ENCODE results near the gene MEF2B. TPM values are rescaled to one million over a fixed set of nuclear protein-coding genes. Genes with fewer than 3 reads are reported as not detected.
"Not testable (repeated sequence)": the region's sequence is repeated elsewhere in the genome, so short reads cannot be mapped to it uniquely, and the experiment has no call there.

Gene MEF2B
- total RNA-seq, 1 experiment from 2014 or later, result 395 TPM

- no peaks in the 10 kb centered on the region for H3K27me3 ChIP-seq (ENCODE audit: low read length)
- H3K4me3 ChIP-seq (ENCODE audit: low read length), result no peak overlapping the region
- H3K9ac ChIP-seq (ENCODE audit: low read length), result peak overlapping the region; percentile 9; the same call in 1 of the 2 replicates
- no peaks in the 10 kb centered on the region for H4K20me1 ChIP-seq (ENCODE audit: insufficient read depth, low read depth, low read length)
- DNase-seq, result no peak
- no peaks in the 10 kb centered on the region for H3K9me2 ChIP-seq (replicated peaks; ENCODE audit: insufficient read depth, low read length)
- H3K4me2 ChIP-seq (ENCODE audit: low read depth, low read length, poor library complexity, severe bottlenecking), result no peak overlapping the region
- H3K27ac ChIP-seq (ENCODE audit: low read length), result no peak overlapping the region
- H2AFZ ChIP-seq (ENCODE audit: low read length), result no peak overlapping the region
- H3K36me3 ChIP-seq (ENCODE audit: insufficient read depth, low read length), result no peaks in the 10 kb centered on the region
- H3K79me2 ChIP-seq (ENCODE audit: low read length), result no peaks in the 10 kb centered on the region
- peaks cover 7% of the 10 kb centered on the region for H3K4me1 ChIP-seq (ENCODE audit: low read length)
- H3K9me3 ChIP-seq (ENCODE audit: low read length), result no peaks in the 10 kb centered on the region
Measured at GRCh38 chr19:19111136-19111835, 58.8 kb downstream of the MEF2B start.

- Histone ChIP-seq H3K9ac (ENCODE audit: low read length) (no peak overlapping the region), H3K79me2 (ENCODE audit: low read length) (no peaks in the 10 kb centered on the region), H3K9me3 (ENCODE audit: low read length) (no peaks in the 10 kb centered on the region), H3K4me1 (ENCODE audit: low read length) (peaks cover 14% of the 10 kb centered on the region), H3K27ac (ENCODE audit: low read length) (no peak overlapping the region), H3K27me3 (ENCODE audit: low read length) (no peaks in the 10 kb centered on the region), H3K4me3 (ENCODE audit: low read length) (no peak overlapping the region), H3K36me3 (ENCODE audit: insufficient read depth, low read length) (no peaks in the 10 kb centered on the region), H4K20me1 (ENCODE audit: insufficient read depth, low read depth, low read length) (no peaks in the 10 kb centered on the region), H3K9me2 (replicated peaks; ENCODE audit: insufficient read depth, low read length) (no peaks in the 10 kb centered on the region), H3K4me2 (ENCODE audit: low read depth, low read length, poor library complexity, severe bottlenecking) (no peak overlapping the region), H2AFZ (ENCODE audit: low read length) (no peak overlapping the region)
- DNase-seq, result no peak
Measured at GRCh38 chr19:19110410-19111135, 59.5 kb downstream of the MEF2B start.

DNA sequence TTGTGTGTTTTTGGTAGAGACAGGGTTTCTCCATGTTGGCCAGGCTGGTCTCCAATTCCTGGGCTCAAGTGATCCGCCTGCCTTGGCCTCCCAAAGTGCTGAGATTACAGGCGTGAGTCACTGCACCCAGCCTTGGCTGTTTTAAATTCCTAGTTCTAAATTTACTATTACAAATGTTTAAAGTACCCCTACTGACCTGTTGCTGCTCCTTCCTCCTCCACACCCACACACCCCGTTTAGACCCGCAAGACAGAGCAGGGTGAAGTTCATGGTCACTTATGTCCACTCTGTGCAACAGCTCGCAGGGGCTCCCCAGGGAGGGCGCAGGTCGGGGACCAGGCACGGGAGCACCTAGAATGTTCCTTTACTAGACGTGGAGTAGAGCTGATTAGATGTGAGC is 60.5 kb downstream of the MEF2B start:
- Histone ChIP-seq H3K4me1 (ENCODE audit: low read length) (peaks cover 22% of the 10 kb centered on the region), H2AFZ (ENCODE audit: low read length) (no peak overlapping the region), H4K20me1 (ENCODE audit: insufficient read depth, low read depth, low read length) (no peaks in the 10 kb centered on the region), H3K4me3 (ENCODE audit: low read length) (no peak overlapping the region), H3K79me2 (ENCODE audit: low read length) (no peaks in the 10 kb centered on the region), H3K9ac (ENCODE audit: low read length) (no peak overlapping the region), H3K27me3 (ENCODE audit: low read length) (no peaks in the 10 kb centered on the region), H3K4me2 (ENCODE audit: low read depth, low read length, poor library complexity, severe bottlenecking) (no peak overlapping the region), H3K36me3 (ENCODE audit: insufficient read depth, low read length) (no peaks in the 10 kb centered on the region), H3K9me2 (replicated peaks; ENCODE audit: insufficient read depth, low read length) (no peaks in the 10 kb centered on the region), H3K27ac (ENCODE audit: low read length) (no peak overlapping the region), H3K9me3 (ENCODE audit: low read length) (no peaks in the 10 kb centered on the region)
- DNase-seq, result no peak

GRCh38 chr19:19107654-19108053 is 62.4 kb downstream of the MEF2B start:
- no peak overlapping the region for H2AFZ ChIP-seq (ENCODE audit: low read length)
- no peak overlapping the region for H3K27ac ChIP-seq (ENCODE audit: low read length)
- no peak overlapping the region for H3K4me3 ChIP-seq (ENCODE audit: low read length)
- H3K9me3 ChIP-seq (ENCODE audit: low read length), result no peaks in the 10 kb centered on the region
- no peaks in the 10 kb centered on the region for H3K79me2 ChIP-seq (ENCODE audit: low read length)
- no peaks in the 10 kb centered on the region for H3K27me3 ChIP-seq (ENCODE audit: low read length)
- H3K4me2 ChIP-seq (ENCODE audit: low read depth, low read length, poor library complexity, severe bottlenecking), result no peak overlapping the region
- no peaks in the 10 kb centered on the region for H4K20me1 ChIP-seq (ENCODE audit: insufficient read depth, low read depth, low read length)
- H3K36me3 ChIP-seq (ENCODE audit: insufficient read depth, low read length), result no peaks in the 10 kb centered on the region
- peaks cover 22% of the 10 kb centered on the region for H3K4me1 ChIP-seq (ENCODE audit: low read length)
- no peak overlapping the region for H3K9ac ChIP-seq (ENCODE audit: low read length)
- DNase-seq, result no peak
- H3K9me2 ChIP-seq (replicated peaks; ENCODE audit: insufficient read depth, low read length), result no peaks in the 10 kb centered on the region

- not testable (repeated sequence) for H4K20me1 ChIP-seq (ENCODE audit: insufficient read depth, low read depth, low read length); DNase-seq
Measured at GRCh38 chr19:19106938-19107337, 63.1 kb downstream of the MEF2B start.

DNA sequence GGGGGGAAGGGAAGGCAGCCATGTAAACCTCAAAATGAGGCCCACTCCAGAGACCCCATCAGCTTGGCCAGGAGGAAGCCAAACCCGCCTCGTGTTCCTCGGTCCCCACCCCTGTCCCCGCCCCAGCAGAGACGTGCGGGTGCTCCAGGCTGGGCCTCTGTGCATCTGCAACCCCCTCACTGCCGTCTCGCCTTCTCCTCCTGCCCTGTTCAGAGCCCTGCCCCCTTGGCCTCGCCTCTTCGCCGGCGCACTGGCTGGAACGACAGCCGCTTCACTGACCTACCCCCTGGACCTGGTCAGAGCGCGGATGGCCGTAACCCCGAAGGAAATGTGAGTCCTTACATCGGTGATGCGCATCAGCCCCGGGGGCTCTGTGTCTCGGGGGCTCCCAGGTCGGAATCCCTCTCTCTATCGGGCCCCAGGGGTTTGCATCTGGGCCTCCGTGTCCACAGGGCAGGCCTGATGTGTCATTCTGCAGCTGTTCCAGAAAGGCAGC is 64.0 kb downstream of the MEF2B start:
- H3K27me3 ChIP-seq (ENCODE audit: low read length), result no peaks in the 10 kb centered on the region
- H3K79me2 ChIP-seq (ENCODE audit: low read length), result no peaks in the 10 kb centered on the region
- peak overlapping the region; percentile 48; the same call in 1 of the 2 replicates for H3K9ac ChIP-seq (ENCODE audit: low read length)

More at GRCh38 chr19:19106938-19107337, 63.1 kb downstream of the MEF2B start:
- H2AFZ ChIP-seq (ENCODE audit: low read length); H3K36me3 ChIP-seq (ENCODE audit: insufficient read depth, low read length); H3K27ac ChIP-seq (ENCODE audit: low read length); H3K4me3 ChIP-seq (ENCODE audit: low read length); H3K27me3 ChIP-seq (ENCODE audit: low read length); H3K4me2 ChIP-seq (ENCODE audit: low read depth, low read length, poor library complexity, severe bottlenecking); H3K9me3 ChIP-seq (ENCODE audit: low read length); H3K79me2 ChIP-seq (ENCODE audit: low read length); H3K9me2 ChIP-seq (replicated peaks; ENCODE audit: insufficient read depth, low read length); H3K9ac ChIP-seq (ENCODE audit: low read length): not testable (repeated sequence)
- peaks cover 22% of the 10 kb centered on the region for H3K4me1 ChIP-seq (ENCODE audit: low read length)

DNA sequence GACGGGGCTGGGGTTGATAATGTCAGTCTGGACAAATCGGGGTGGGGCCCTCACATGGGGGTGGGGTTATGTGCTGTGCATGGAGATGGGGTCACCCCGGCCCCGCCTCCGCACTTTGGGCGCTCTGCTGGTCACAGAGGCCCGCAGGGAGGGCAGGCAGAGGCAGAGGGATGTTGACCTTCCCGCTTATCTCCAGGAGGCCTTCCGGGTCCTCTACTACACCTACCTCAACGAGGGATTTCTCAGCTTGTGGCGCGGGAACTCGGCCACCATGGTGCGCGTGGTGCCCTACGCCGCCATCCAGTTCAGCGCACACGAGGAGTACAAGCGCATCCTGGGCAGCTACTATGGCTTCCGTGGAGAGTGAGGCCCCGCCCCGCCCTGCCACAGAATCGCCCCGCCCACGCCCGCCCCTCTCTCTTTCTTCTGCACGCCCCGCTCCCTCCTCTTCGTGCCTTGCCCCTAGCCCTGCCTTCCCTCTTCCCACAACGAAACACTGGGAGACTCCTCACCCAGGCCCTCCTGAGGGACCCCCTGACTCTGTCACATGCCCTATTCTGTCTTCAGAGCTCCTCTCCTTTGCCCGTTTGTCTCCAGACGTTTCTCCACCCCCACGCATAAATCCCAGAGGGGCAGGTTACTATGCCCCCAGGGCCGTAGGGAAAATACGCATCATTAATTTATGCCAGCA is 64.6 kb downstream of the MEF2B start:
- H3K9ac ChIP-seq (ENCODE audit: low read length), result peak overlapping the region; percentile 48; the same call in 1 of the 2 replicates
- H3K4me3 ChIP-seq (ENCODE audit: low read length), result peak overlapping the region; percentile 61; the same call in 1 of the 2 replicates
- peak overlapping the region; percentile 95; the same call in 1 of the 2 replicates for H2AFZ ChIP-seq (ENCODE audit: low read length)
- H4K20me1 ChIP-seq (ENCODE audit: insufficient read depth, low read depth, low read length), result no peaks in the 10 kb centered on the region
- no peaks in the 10 kb centered on the region for H3K27me3 ChIP-seq (ENCODE audit: low read length)
- H3K27ac ChIP-seq (ENCODE audit: low read length), result no peak overlapping the region
- peak; percentile 64 for DNase-seq
- peak overlapping the region; percentile 77 for H3K4me2 ChIP-seq (ENCODE audit: low read depth, low read length, poor library complexity, severe bottlenecking)
- no peaks in the 10 kb centered on the region for H3K79me2 ChIP-seq (ENCODE audit: low read length)
- no peaks in the 10 kb centered on the region for H3K9me3 ChIP-seq (ENCODE audit: low read length)
- H3K36me3 ChIP-seq (ENCODE audit: insufficient read depth, low read length), result no peaks in the 10 kb centered on the region
- H3K4me1 ChIP-seq (ENCODE audit: low read length), result peaks cover 15% of the 10 kb centered on the region
- H3K9me2 ChIP-seq (replicated peaks; ENCODE audit: insufficient read depth, low read length), result no peaks in the 10 kb centered on the region

More for the DNA sequence above, 64.0 kb downstream of the MEF2B start:
- Histone ChIP-seq H3K9me3 (ENCODE audit: low read length) (no peaks in the 10 kb centered on the region), H3K36me3 (ENCODE audit: insufficient read depth, low read length) (no peaks in the 10 kb centered on the region), H2AFZ (ENCODE audit: low read length) (peak overlapping the region; percentile 95; the same call in 1 of the 2 replicates), H3K4me3 (ENCODE audit: low read length) (peak overlapping the region; percentile 61; the same call in 1 of the 2 replicates), H3K4me1 (ENCODE audit: low read length) (peaks cover 15% of the 10 kb centered on the region), H3K4me2 (ENCODE audit: low read depth, low read length, poor library complexity, severe bottlenecking) (peak overlapping the region; percentile 77), H3K9me2 (replicated peaks; ENCODE audit: insufficient read depth, low read length) (no peaks in the 10 kb centered on the region), H4K20me1 (ENCODE audit: insufficient read depth, low read depth, low read length) (no peaks in the 10 kb centered on the region), H3K27ac (ENCODE audit: low read length) (no peak overlapping the region)
- DNase-seq, result no peak

DNA sequence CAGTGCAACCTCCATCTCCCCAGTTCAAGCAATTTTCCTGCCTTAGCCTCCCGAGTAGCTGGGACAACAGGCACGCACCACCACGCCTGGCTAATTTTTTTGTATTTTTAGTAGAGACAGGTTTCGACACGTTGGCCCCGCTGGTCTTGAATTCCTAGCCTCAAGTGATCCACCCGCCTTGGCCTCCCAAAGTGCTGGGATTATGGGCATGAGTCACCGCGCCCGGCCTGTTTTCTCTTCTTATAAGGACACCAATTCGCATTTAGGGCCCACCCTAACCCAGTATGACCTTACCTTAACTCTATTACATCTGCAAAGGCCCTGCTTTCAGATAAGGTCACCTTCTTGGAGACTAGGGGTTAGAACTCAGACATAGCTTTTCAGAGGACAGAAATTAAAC is 66.9 kb downstream of the MEF2B start:
- Histone ChIP-seq H3K27ac (ENCODE audit: low read length) (no peak overlapping the region), H3K4me1 (ENCODE audit: low read length) (peaks cover 15% of the 10 kb centered on the region), H3K36me3 (ENCODE audit: insufficient read depth, low read length) (no peaks in the 10 kb centered on the region), H2AFZ (ENCODE audit: low read length) (no peak overlapping the region), H3K9ac (ENCODE audit: low read length) (no peak overlapping the region), H4K20me1 (ENCODE audit: insufficient read depth, low read depth, low read length) (no peaks in the 10 kb centered on the region), H3K27me3 (ENCODE audit: low read length) (no peaks in the 10 kb centered on the region), H3K9me2 (replicated peaks; ENCODE audit: insufficient read depth, low read length) (no peaks in the 10 kb centered on the region), H3K4me3 (ENCODE audit: low read length) (no peak overlapping the region), H3K9me3 (ENCODE audit: low read length) (no peaks in the 10 kb centered on the region), H3K79me2 (ENCODE audit: low read length) (no peaks in the 10 kb centered on the region), H3K4me2 (ENCODE audit: low read depth, low read length, poor library complexity, severe bottlenecking) (no peak overlapping the region)
- DNase-seq, result no peak

Measured in Karpas-422 (cell line).